ENCODE measurements around the gene RAPGEF6. TPM values are rescaled to one million over a fixed set of nuclear protein-coding genes. Genes with fewer than 3 reads are reported as not detected.

RAPGEF6 gene
- total RNA-seq, 1 experiment from 2014 or later, result 26.1 TPM

DNA sequence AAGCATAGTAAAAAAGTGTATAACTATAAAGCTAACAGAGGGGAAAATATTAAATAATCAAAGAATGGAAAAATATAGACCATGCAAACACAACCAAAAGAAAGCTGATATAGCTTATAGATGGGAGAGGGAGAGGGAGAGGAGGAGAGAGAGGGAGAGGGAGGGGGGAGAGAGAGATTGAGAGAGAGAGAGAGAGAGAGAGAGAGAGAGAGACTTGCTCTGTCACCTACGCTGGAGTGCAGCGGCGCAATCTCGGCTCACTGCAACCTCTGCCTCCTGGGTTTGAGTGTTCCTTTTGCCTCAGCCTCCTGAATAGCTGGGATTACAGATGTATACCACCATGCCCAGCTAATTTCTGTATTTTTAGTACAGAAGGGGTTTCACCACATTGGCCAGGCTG, 110.6 kb downstream of the RAPGEF6 start:
- BruUV-seq (replicated peaks), result no TSS peak
- no peak for DNase-seq (ENCODE audit: low spot score)
- no peak overlapping the region for H3K4me3 ChIP-seq (ENCODE audit: low read depth, low read length, poor library complexity, severe bottlenecking)
- H3K4me1 ChIP-seq (ENCODE audit: insufficient read depth, low read length, poor library complexity, severe bottlenecking), result peaks cover 18% of the 10 kb centered on the region
- H3K9me3 ChIP-seq (ENCODE audit: low read depth, low read length, poor library complexity, severe bottlenecking), result no peaks in the 10 kb centered on the region
- ChIA-PET POLR2A (ENCODE audit: low non-redundant PET) (no interaction called here), CTCF (no interaction called here)
- no peaks in the 10 kb centered on the region for H3K27me3 ChIP-seq (replicated peaks; ENCODE audit: insufficient read depth, low read depth, low read length, poor library complexity)
- no peak for TF ChIP-seq EZH2 (IDR thresholded peaks at IDR 0.05; ENCODE audit: borderline replicate concordance, low read depth, low read length, poor library complexity, severe bottlenecking)
- TF ChIP-seq, protein P1, sequence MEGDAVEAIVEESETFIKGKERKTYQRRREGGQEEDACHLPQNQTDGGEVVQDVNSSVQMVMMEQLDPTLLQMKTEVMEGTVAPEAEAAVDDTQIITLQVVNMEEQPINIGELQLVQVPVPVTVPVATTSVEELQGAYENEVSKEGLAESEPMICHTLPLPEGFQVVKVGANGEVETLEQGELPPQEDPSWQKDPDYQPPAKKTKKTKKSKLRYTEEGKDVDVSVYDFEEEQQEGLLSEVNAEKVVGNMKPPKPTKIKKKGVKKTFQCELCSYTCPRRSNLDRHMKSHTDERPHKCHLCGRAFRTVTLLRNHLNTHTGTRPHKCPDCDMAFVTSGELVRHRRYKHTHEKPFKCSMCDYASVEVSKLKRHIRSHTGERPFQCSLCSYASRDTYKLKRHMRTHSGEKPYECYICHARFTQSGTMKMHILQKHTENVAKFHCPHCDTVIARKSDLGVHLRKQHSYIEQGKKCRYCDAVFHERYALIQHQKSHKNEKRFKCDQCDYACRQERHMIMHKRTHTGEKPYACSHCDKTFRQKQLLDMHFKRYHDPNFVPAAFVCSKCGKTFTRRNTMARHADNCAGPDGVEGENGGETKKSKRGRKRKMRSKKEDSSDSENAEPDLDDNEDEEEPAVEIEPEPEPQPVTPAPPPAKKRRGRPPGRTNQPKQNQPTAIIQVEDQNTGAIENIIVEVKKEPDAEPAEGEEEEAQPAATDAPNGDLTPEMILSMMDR (conservative IDR thresholded peaks at IDR 0.05; ENCODE audit: low read depth, low read length), result no peak
- peaks cover 3% of the 10 kb centered on the region for H3K36me3 ChIP-seq (ENCODE audit: insufficient read depth, low read length, poor library complexity, severe bottlenecking)
- intact Hi-C loops (cut with micrococcal nuclease; ENCODE audit: unreplicated experiment), result no loop called here
- H3K27ac ChIP-seq (ENCODE audit: low read depth, low read length, poor library complexity, severe bottlenecking), result no peak overlapping the region

DNA sequence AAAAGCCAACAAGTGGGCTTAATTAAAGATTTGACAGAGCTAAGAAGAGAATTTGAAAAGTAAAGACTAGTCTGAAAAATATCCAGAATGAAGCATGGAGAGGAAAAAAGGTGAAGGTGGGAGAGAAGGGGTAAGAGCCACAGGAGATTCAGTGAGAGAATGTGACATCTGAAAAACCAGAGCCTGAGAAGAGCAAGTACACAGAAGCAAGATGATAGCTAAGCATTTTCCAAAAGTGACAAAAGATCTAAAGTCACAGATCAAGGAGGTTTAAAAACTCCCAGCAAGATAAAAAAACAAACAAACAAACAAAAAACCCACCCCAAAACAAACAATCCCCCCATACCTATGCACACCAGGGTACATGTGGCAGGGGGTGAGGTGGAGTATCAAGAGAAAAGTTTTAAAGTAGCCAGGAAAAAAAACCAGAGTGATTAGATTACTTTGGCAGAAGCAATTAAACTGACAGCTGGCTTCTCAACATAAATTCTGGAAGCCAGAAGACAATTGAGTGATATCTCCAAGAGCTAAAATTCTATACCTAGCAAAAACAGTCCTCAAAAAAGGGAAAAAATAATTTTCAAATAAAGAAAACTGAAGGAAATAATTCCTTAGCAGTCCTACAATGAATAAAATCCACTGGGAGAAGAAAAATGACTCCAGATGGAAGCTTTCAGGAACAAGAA, 111.4 kb downstream of the RAPGEF6 start:
- Histone ChIP-seq H3K36me3 (ENCODE audit: insufficient read depth, low read length, poor library complexity, severe bottlenecking) (peaks cover 3% of the 10 kb centered on the region), H3K27me3 (replicated peaks; ENCODE audit: insufficient read depth, low read depth, low read length, poor library complexity) (no peaks in the 10 kb centered on the region), H3K9me3 (ENCODE audit: low read depth, low read length, poor library complexity, severe bottlenecking) (no peaks in the 10 kb centered on the region), H3K4me1 (ENCODE audit: insufficient read depth, low read length, poor library complexity, severe bottlenecking) (peaks cover 18% of the 10 kb centered on the region), H3K4me3 (ENCODE audit: low read depth, low read length, poor library complexity, severe bottlenecking) (no peak overlapping the region), H3K27ac (ENCODE audit: low read depth, low read length, poor library complexity, severe bottlenecking) (no peak overlapping the region)
- BruUV-seq (replicated peaks), result no TSS peak
- CTCF ChIA-PET, result no interaction called here
- no peak for TF ChIP-seq EZH2 (IDR thresholded peaks at IDR 0.05; ENCODE audit: borderline replicate concordance, low read depth, low read length, poor library complexity, severe bottlenecking)
- TF ChIP-seq, protein P1 (conservative IDR thresholded peaks at IDR 0.05; ENCODE audit: low read depth, low read length), result no peak
- intact Hi-C loops (cut with micrococcal nuclease; ENCODE audit: unreplicated experiment), result no loop called here
- POLR2A ChIA-PET (ENCODE audit: low non-redundant PET), result interaction anchor here (0.7 kb wide), 1 partner anchor 127 kb away, joined by 3 read pairs; no protein-coding TSS in a partner anchor
- DNase-seq (ENCODE audit: low spot score), result no peak

DNA sequence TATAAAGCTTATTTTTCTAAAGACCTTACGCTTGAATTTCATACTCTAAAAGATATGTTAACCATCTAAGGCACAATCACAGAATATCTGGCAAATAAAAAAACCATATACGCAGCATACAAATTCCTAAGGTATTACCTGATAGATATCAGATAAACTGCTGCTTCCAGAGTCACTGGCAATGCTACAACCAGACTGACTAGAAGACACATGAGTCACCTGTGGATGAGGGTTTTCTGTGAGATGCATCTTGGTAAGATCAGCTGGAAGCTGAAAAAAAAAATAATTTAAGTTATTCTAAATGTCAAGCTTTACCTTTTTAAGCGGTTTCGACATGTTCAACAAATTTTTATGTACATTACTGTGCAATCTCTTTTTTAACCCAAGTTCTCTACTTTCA, 113.8 kb downstream of the RAPGEF6 start:
- DNase-seq (ENCODE audit: low spot score), result no peak
- H3K36me3 ChIP-seq (ENCODE audit: insufficient read depth, low read length, poor library complexity, severe bottlenecking), result no peaks in the 10 kb centered on the region
- BruUV-seq (replicated peaks), result no TSS peak
- H3K9me3 ChIP-seq (ENCODE audit: low read depth, low read length, poor library complexity, severe bottlenecking), result no peaks in the 10 kb centered on the region
- intact Hi-C loops (cut with micrococcal nuclease; ENCODE audit: unreplicated experiment), result no loop called here
- CTCF ChIA-PET, result no interaction called here
- no peak overlapping the region for H3K4me3 ChIP-seq (ENCODE audit: low read depth, low read length, poor library complexity, severe bottlenecking)
- POLR2A ChIA-PET (ENCODE audit: low non-redundant PET), result no interaction called here
- H3K27ac ChIP-seq (ENCODE audit: low read depth, low read length, poor library complexity, severe bottlenecking), result no peak overlapping the region
- TF ChIP-seq, protein P1 (conservative IDR thresholded peaks at IDR 0.05; ENCODE audit: low read depth, low read length), result no peak
- TF ChIP-seq EZH2 (IDR thresholded peaks at IDR 0.05; ENCODE audit: borderline replicate concordance, low read depth, low read length, poor library complexity, severe bottlenecking), result no peak
- H3K4me1 ChIP-seq (ENCODE audit: insufficient read depth, low read length, poor library complexity, severe bottlenecking), result peaks cover 18% of the 10 kb centered on the region
- no peaks in the 10 kb centered on the region for H3K27me3 ChIP-seq (replicated peaks; ENCODE audit: insufficient read depth, low read depth, low read length, poor library complexity)

Data from A673 (cell line).